NCI-H748 treated with DMSO at 0.1 percent for 48 hours (cell line): ENCODE data around the gene METTL16.
"Not testable (repeated sequence)": the region's sequence is repeated elsewhere in the genome, so short reads cannot be mapped to it uniquely, and the experiment has no call there.

Source experiments
- DNase-seq: peaks from one replicate; lab custom pipeline; 2025; lab: John Stamatoyannopoulos, UW

Gene METTL16

GRCh38 chr17:2450016-2450650 lies 61.6 kb downstream of the METTL16 start:
- no peak for DNase-seq

- DNase-seq, result no peak
Observed at GRCh38 chr17:2449486-2449885, 62.2 kb downstream of the METTL16 start.

GRCh38 chr17:2447479-2447878 lies 64.2 kb downstream of the METTL16 start:
- DNase-seq, result not testable (repeated sequence)

- DNase-seq, result no peak
Observed at GRCh38 chr17:2445638-2446037, 66.0 kb downstream of the METTL16 start.

- DNase-seq, result no peak
Observed at GRCh38 chr17:2444382-2444781, 67.3 kb downstream of the METTL16 start.

GRCh38 chr17:2442166-2442565 lies 69.5 kb downstream of the METTL16 start:
- no peak for DNase-seq

- DNase-seq, result no peak
Observed at GRCh38 chr17:2440930-2441329, 70.8 kb downstream of the METTL16 start.

DNA sequence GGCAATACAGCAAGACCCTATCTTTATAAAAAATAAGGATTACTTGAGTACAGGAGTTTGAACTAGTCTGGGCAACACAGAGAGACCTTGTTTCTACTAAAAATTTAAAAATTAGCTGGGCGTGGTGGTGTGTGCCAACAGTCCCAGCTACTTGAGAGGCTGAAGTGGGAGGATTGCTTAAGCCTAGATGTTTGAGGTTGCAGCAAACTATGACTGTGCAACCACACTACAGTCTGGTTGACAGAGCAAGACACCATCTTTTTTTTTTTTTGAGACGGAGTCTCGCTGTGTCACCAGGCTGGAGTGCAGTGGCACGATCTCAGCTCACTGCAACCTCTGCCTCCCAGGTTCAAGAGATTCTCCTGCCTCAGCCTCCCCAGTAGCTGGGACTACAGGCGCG lies 71.7 kb downstream of the METTL16 start:
- not testable (repeated sequence) for DNase-seq

DNA sequence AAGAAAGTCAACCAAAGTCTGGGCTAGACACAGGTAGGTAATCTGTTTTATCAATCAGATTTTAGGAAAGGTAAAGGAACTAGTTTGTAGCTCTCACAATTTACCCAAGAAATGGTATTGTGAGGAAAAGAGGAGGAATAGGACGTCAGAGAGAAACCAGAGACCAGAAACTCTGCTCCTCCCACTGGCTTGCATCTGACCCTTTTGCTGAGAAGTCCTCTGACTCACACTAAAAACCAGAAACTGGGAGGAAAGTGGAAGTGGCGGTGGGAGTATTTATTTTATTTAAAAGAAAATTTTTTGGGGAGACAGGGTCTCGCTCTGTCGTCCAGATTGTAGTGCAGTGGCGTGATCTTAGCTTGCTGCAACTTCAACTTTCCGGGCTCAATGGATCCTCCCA lies 72.9 kb downstream of the METTL16 start:
- DNase-seq, result no peak

DNA sequence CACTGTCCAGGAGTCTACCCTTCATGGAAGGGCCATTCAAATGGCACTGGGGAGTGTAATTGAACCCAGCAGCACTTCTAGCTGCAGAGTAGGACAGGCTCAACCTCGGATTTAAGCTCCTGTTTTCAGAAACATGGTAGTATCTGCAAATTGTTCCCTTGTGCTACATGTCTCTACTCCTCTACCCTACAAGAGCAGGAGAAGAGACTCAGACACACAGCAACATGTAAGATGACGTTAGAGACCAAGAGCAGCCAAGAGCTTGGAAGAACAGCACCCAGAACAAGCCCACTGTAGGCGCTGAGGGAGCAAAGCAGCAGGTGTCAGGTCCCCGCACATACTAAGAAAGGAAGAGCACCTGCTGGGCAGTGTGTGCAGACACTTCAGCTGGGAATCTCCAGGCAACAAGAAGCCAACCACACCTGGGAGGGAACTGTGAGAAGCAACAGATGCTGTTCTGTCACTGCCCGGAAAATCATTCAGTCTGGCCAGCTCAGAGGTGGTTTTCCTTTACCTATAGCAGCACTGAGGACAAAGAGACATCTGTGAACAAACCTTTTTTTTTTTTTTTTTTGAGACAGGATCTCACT lies 75.3 kb downstream of the METTL16 start:
- peak; percentile 68 for DNase-seq

DNA sequence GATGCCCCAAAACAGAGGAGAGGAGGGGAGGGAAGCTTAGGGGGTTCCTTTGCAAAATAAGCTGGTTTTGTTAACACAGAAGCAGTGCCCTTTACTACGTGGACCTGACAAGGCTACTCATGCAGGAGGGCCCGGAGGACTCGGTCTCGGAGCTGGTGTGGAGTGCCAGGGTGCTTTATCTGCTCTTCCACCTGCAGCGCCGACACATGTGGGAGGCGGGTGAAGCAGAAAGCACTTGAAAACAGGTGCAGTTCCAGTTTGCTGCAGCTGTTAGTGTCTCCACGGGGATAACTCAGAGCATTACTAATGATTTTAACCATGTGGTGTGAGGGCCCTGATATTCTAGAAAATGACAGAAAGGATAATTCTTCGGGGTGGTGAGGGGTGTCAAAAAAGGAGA lies 75.8 kb downstream of the METTL16 start:
- peak; percentile 49 for DNase-seq

- DNase-seq, result peak; percentile 58
Observed at GRCh38 chr17:2435181-2435741, 76.4 kb downstream of the METTL16 start.

GRCh38 chr17:2433696-2434095 lies 78.0 kb downstream of the METTL16 start:
- DNase-seq, result no peak

DNA sequence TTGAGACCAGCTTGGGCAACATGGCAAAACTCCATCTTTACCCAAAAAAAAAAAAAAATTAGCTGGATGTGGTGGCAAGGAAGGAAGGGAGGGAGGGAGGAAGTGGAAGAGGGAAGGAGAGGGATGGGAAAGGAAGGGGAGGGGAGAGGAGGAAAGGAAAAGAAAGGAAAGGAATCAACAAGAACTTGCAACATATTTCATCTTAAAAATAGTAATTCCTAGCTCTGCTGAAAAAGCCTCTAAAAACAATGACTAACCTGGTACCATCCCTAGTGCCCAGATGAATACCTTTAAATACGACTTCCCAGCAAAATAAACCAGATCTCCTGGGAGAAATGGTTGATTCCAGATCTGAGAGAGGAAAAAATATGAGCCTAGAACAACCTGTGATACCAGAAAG lies 83.8 kb downstream of the METTL16 start:
- DNase-seq, result no peak

DNA sequence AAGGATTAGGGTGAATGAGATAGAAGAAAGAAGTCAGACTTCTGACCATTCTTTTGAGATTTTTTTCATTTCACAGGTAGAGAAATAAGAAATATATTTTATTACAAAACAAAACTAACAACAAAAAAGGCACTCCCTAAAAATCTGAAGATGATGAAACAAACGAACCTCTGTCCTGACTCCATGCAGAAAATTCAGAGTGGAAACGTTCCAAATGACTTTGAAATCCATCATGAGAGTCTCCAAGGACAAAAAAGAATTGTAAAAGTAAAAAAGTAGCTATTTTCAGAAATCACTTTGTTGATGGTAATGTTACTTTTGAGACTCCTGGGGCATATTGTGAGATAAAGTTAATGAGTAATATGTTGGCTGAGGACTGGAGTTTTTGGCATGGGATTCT lies 84.5 kb downstream of the METTL16 start:
- DNase-seq, result no peak

DNA sequence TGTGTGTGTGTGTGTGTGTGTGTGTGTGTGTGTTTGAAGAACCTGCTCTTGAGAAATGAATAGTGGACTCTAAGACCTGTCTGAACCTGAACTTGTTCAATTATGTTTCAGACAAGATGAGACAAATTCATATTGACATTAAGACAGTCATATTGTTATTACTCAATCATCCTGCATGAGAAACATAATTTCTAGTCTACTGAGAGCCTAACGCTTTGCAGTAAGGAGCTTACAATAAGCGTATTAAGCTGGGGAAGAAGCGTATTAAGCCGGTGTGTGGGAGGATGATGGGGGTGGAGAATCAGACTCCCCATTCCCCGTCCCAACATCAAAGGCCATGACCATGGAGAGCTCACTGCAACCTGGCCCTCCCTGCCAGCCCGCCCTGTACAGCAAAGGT lies 88.4 kb downstream of the METTL16 start:
- DNase-seq, result no peak

- peak; percentile 12 for DNase-seq
Observed at GRCh38 chr17:2421315-2422147, 90.2 kb downstream of the METTL16 start.

DNA sequence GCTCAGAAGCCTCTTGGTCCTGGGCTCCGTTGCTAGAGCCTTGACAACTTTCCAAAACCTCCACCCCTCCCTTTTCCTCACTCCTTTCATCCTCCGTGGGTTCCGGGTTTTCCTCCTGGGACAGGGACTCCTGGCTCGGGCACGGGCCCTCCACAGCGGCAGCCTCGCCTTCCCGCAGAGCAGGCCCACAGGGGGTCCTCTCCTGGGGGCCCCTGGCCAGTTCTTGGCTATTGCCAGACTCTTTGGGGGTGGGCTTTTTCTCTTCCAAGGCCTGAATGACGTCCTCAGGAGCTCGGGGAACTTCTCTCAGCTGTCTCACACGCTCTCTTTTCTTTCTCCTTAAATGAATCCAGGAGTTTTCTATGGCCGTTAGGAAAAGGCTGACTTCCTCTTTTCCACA lies 91.5 kb downstream of the METTL16 start:
- no peak for DNase-seq

- no peak for DNase-seq
Observed at GRCh38 chr17:2419486-2419885, 92.2 kb downstream of the METTL16 start.

GRCh38 chr17:2418572-2418971 lies 93.1 kb downstream of the METTL16 start:
- no peak for DNase-seq

GRCh38 chr17:2416010-2416734 lies 95.5 kb downstream of the METTL16 start:
- DNase-seq, result peak; percentile 76

DNA sequence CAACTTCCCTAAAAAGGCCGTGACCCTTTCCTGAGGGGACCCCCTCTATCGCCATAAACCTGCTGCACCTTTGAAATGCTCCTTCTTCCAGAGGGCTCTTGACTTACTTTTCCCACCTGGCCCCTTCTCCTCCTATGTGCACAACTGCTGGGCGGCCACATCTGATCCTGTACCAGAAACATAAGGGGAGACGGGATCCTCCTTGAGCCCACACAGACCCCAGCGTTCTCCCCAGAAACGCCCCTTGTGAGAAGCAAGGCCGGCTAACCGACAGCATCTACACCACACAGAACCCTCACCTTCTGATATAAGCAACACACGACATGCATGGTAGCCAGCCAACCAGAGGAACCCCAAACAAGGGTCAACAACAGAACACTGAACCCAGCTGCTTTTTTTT lies 96.6 kb downstream of the METTL16 start:
- no peak for DNase-seq
